CD4-positive, alpha-beta T cell treated with Interleukin-17A for 4 hours (primary cell): ENCODE results near the gene OXER1.
"Not testable (repeated sequence)": the region's sequence is repeated elsewhere in the genome, so short reads cannot be mapped to it uniquely, and the experiment has no call there.

Experiments used
- DNase-seq: peaks from one replicate; pipeline ENCODE4 v3.0.0-alpha.2; 2020; ENCODE audit warnings: mixed read lengths

OXER1 gene

DNA sequence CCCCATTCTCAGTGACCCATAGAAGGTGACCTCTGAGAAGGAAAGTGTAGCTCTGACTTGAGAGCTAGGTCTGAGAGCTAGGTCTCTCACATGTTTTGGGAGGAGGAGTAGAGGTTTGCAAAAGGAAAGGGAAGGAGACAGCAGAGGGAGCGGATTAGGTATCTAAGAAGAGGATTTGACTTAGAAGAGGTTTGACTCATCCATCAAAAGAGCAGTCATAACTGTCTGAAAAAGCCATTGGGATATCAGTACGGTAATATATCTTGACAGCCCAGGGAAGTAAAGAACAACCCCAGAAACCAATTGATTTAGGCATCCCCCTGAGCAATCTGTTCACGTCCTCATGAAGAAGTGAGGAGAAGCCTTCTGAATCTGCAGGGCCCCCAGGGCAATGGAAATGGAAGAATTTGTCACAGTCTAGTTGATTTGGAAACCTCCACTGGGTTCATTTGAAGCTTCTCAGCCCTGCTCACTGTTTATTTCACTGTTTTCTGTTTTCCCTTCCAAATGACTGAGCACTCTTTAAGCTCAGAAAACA lies 19.3 kb downstream of the OXER1 start:
- no peak for DNase-seq

- DNase-seq = no peak
Measured at GRCh38 chr2:42743659-42743990, 20.3 kb downstream of the OXER1 start.

DNA sequence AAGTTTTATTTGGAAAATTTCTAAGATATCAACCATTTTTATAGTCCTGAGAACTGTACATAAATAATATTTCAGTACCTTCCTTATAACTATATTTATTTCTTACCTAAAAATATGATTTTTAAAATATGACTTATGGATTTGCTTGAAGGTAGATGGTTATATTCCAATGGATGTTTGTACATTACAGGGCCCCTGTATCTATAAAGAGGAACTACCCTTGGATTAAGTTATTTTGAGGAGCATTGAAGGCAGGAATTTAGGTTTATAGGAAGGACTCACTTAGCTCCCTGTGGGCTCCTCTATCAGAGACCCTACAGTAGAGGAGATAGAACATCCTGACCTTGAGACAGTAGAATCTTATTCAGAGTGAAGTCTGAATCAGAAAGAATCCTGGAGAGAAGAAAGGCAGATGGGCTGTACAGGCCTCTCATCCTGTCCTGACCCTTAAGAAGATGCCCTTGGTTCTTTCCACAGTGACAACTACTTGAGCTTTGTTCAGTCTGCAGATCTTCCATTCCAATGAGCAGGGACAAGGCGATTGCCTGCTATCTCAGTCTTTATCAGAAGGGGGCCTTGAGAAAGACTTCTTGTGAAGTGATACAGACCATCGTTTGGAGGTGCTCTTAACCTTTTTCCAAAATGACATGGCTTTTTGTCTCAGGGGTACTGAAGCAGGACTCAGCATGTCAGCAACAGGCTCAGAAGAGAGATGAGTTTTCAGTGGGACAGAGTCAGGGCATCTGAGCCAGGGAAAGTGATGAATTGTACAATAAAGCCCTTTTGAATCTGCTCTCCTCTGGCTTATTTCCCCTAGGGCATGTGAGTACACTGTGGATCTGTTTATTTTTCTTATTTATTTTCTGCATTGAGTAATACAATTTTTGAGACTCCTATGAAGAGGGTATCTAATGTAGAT lies 20.9 kb downstream of the OXER1 start:
- no peak for DNase-seq

GRCh38 chr2:42741140-42741539 lies 22.8 kb downstream of the OXER1 start:
- DNase-seq = no peak

GRCh38 chr2:42736598-42737322 lies 27.2 kb downstream of the OXER1 start:
- no peak for DNase-seq

DNA sequence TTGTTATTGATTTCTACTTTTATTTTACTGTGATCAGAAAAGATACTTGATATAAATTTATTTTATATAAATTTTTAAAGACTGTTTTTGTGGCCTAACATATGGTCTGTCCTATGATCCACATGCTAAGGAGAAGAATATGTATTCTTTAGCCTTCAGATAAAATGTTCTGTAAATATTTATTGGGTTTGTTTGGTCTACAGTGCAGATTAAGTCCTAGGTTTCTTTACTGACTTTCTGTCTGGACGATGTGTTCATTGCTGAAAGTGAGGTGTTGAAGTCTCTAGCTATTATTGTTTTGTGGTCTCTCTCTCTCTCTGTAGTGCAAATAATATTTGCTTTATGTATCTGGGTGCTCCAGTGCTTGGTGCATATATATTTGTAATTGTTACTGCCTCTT lies 30.1 kb downstream of the OXER1 start:
- DNase-seq = no peak

- not testable (repeated sequence) for DNase-seq
Measured at GRCh38 chr2:42731316-42731715, 32.6 kb downstream of the OXER1 start.

- no peak for DNase-seq
Measured at GRCh38 chr2:42726680-42727079, 37.3 kb downstream of the OXER1 start.

DNA sequence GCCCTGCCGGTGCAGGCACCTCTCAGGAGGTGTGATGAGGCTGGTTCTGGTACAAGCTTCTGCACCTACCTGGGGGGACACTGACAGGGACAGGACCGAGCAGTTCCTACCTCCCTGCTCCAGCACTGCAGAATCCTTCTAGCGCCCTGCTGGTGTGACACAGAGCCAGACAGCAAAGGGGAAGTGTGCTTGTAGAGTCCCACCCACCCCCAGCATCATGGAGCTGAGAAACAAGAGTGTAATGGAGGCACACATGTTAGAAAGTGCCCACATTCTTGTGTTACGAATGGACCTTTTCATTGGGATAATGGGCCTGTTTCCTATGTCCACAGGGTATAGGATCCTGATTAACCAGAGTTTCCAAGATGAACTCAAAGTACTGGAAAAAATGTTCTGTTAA lies 38.3 kb downstream of the OXER1 start:
- DNase-seq = no peak

- DNase-seq = no peak
Measured at GRCh38 chr2:42724886-42725285, 39.0 kb downstream of the OXER1 start.

GRCh38 chr2:42723465-42723864 lies 40.5 kb downstream of the OXER1 start:
- DNase-seq = no peak

- DNase-seq = no peak
Measured at GRCh38 chr2:42722320-42723190, 41.4 kb downstream of the OXER1 start.

- DNase-seq = no peak
Measured at GRCh38 chr2:42721898-42722297, 42.0 kb downstream of the OXER1 start.

- no peak for DNase-seq
Measured at GRCh38 chr2:42714686-42715085, 49.2 kb downstream of the OXER1 start.

GRCh38 chr2:42713920-42714319 lies 50.0 kb downstream of the OXER1 start:
- no peak for DNase-seq

- DNase-seq = no peak
Measured at GRCh38 chr2:42712934-42713333, 51.0 kb downstream of the OXER1 start.
